ENCODE measurements around the gene PHOSPHO2. TPM values are rescaled to one million over a fixed set of nuclear protein-coding genes. Genes with fewer than 3 reads are reported as not detected.

The PHOSPHO2 gene
- total and polyA plus RNA-seq, 9 of the 15 experiments (the other 6 are each of a cell fraction or from before 2014, with no cell fraction given): 7.8 to 19.1 (median 11.7) TPM

DNA sequence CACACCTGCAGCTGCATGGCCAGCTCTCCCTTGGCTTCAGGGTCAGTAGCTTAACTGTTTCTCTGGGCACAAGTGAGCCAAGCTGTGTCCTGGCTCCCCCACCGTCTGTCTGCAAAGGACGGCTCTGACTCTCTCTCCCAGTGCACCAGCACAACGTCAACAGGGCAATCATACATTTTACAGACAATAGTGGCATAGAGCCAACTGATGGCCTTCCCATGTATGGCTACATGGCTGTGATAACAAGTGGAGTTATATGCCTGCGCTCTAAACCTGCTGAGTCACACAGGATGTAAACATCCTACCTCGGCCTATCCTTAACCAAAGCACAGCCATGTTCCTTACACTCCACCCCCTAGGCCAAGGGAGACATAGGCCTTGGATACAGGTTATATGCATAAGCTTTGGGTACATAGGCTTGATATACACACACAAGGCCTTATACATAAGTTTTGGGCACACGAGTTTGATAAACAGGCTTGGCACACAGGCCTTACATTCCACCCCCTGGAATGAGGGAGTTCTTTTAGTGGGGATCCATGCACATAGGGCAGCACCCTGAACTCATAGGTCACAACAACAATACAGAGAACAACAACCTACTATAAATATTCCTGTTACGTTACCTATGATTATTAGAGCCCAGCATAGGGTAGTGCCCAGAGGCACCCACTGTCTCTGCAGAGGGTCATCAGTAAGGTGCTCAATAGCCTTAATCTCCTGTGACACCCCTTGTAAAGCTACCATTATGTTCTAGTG is 17.7 kb downstream of the PHOSPHO2 start (continued):
- TF ChIP-seq XRCC5 (IDR thresholded peaks at IDR 0.05; ENCODE audit: low read depth, low read length) (no peak), YY1 (IDR thresholded peaks at IDR 0.05; ENCODE audit: borderline replicate concordance in 1 of 3, control insufficient read depth in 1 of 3, extremely low read depth in 1 of 3, insufficient read depth in 3 of 3, insufficient read length in 1 of 3, insufficient replicate concordance in 2 of 3, low read depth in 1 of 3, low read length in 2 of 3) (peak in 1 of 3 experiments; percentile 80), XRCC4 (IDR thresholded peaks at IDR 0.05; ENCODE audit: extremely low read depth, insufficient read depth, insufficient read length) (no peak), MTA1 (IDR thresholded peaks at IDR 0.05; ENCODE audit: borderline replicate concordance) (no peak), ZNF695 (CRISPR knock-in tag; IDR thresholded peaks at IDR 0.05) (peak; percentile 89; the same call in 1 of the 2 replicates), BRCA1 (IDR thresholded peaks at IDR 0.05) (no peak), BRCA1 (CRISPR knock-in tag; IDR thresholded peaks at IDR 0.05) (no peak), MYBL2 (IDR thresholded peaks at IDR 0.05; ENCODE audit: low read depth) (no peak), MYBL2 (CRISPR knock-in tag; IDR thresholded peaks at IDR 0.05; ENCODE audit: borderline replicate concordance) (no peak), SAFB2 (IDR thresholded peaks at IDR 0.05; ENCODE audit: borderline replicate concordance, low read depth, low read length, severe bottlenecking) (no peak), HMG20B (CRISPR knock-in tag; IDR thresholded peaks at IDR 0.05) (no peak), TEAD2 (tag; IDR thresholded peaks at IDR 0.05) (peak; percentile 98), MEIS2 (IDR thresholded peaks at IDR 0.05; ENCODE audit: partially characterized antibody) (no peak), KAT7 (CRISPR knock-in tag; IDR thresholded peaks at IDR 0.05; ENCODE audit: borderline replicate concordance) (no peak), TARDBP (IDR thresholded peaks at IDR 0.05) (no peak), NFE2 (IDR thresholded peaks at IDR 0.05; ENCODE audit: low read depth) (peak; percentile 94), ZNF583 (CRISPR knock-in tag; IDR thresholded peaks at IDR 0.05) (peak; percentile 99)
- TF ChIP-seq, protein P1, sequence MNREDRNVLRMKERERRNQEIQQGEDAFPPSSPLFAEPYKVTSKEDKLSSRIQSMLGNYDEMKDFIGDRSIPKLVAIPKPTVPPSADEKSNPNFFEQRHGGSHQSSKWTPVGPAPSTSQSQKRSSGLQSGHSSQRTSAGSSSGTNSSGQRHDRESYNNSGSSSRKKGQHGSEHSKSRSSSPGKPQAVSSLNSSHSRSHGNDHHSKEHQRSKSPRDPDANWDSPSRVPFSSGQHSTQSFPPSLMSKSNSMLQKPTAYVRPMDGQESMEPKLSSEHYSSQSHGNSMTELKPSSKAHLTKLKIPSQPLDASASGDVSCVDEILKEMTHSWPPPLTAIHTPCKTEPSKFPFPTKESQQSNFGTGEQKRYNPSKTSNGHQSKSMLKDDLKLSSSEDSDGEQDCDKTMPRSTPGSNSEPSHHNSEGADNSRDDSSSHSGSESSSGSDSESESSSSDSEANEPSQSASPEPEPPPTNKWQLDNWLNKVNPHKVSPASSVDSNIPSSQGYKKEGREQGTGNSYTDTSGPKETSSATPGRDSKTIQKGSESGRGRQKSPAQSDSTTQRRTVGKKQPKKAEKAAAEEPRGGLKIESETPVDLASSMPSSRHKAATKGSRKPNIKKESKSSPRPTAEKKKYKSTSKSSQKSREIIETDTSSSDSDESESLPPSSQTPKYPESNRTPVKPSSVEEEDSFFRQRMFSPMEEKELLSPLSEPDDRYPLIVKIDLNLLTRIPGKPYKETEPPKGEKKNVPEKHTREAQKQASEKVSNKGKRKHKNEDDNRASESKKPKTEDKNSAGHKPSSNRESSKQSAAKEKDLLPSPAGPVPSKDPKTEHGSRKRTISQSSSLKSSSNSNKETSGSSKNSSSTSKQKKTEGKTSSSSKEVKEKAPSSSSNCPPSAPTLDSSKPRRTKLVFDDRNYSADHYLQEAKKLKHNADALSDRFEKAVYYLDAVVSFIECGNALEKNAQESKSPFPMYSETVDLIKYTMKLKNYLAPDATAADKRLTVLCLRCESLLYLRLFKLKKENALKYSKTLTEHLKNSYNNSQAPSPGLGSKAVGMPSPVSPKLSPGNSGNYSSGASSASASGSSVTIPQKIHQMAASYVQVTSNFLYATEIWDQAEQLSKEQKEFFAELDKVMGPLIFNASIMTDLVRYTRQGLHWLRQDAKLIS (CRISPR knock-in tag; IDR thresholded peaks at IDR 0.05): no peak
- TF ChIP-seq, protein P2, sequence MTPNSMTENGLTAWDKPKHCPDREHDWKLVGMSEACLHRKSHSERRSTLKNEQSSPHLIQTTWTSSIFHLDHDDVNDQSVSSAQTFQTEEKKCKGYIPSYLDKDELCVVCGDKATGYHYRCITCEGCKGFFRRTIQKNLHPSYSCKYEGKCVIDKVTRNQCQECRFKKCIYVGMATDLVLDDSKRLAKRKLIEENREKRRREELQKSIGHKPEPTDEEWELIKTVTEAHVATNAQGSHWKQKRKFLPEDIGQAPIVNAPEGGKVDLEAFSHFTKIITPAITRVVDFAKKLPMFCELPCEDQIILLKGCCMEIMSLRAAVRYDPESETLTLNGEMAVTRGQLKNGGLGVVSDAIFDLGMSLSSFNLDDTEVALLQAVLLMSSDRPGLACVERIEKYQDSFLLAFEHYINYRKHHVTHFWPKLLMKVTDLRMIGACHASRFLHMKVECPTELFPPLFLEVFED (CRISPR knock-in tag; conservative IDR thresholded peaks at IDR 0.05): peak; percentile 99
- TF ChIP-seq, protein P3, sequence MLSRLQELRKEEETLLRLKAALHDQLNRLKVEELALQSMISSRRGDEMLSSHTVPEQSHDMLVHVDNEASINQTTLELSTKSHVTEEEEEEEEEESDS (CRISPR knock-in tag; IDR thresholded peaks at IDR 0.05): peak; percentile 70
- TF ChIP-seq, protein P4, sequence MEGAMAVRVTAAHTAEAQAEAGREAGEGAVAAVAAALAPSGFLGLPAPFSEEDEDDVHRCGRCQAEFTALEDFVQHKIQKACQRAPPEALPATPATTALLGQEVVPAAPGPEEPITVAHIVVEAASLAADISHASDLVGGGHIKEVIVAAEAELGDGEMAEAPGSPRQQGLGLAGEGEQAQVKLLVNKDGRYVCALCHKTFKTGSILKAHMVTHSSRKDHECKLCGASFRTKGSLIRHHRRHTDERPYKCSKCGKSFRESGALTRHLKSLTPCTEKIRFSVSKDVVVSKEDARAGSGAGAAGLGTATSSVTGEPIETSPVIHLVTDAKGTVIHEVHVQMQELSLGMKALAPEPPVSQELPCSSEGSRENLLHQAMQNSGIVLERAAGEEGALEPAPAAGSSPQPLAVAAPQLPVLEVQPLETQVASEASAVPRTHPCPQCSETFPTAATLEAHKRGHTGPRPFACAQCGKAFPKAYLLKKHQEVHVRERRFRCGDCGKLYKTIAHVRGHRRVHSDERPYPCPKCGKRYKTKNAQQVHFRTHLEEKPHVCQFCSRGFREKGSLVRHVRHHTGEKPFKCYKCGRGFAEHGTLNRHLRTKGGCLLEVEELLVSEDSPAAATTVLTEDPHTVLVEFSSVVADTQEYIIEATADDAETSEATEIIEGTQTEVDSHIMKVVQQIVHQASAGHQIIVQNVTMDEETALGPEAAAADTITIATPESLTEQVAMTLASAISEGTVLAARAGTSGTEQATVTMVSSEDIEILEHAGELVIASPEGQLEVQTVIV (CRISPR knock-in tag; IDR thresholded peaks at IDR 0.05; ENCODE audit: borderline replicate concordance): peak; percentile 78; the same call in 1 of the 2 replicates
